ENCODE results near the gene NRXN3. TPM values are rescaled to one million over a fixed set of nuclear protein-coding genes. Genes with fewer than 3 reads are reported as not detected.

Gene NRXN3
- polyA plus RNA-seq, 1 donor = 0.58 TPM

DNA sequence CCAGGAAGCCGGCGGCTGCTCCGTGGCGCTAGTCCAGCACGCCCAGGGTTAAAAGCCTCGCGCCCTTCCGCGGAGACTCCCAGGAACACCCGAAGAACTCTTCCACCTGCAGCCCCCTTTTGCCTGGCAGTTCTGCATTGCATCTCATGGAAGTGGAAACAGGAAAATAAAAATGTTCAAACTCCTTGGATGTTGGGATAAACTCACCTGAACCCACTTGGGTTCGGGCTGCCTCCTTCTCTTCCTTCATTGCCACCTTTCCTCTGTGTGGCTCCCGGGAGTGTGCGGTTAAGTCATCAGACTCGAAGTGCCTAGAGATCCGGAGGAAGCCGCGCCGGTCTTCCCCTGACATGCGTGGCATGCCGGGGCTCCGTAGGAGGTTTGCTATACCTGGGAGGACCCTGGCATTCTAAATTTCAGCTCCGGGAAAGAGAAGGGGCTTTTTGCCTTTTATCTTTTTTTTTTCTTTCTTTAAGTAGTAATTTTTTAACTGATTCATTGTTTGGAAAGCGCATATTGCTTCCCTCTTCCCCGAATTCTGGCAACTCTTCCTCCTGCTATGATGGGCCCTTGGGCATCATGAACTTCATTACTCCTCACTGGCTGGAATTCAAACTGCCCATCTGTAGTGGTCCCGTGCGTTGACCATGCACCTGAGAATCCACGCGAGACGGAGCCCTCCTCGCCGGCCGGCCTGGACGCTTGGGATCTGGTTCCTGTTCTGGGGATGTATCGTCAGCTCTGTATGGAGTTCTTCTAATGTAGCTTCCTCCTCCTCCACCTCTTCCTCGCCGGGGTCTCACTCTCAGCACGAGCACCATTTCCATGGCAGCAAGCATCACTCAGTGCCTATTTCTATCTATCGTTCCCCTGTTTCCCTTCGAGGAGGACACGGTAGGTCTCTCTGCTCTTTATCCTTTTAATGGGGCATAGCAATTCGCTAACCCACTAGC, 1109.7 kb downstream of the NRXN3 start:
- no peak for DNase-seq (ENCODE audit: low read depth)

GRCh38 chr14:79281244-79282152, 1111.3 kb downstream of the NRXN3 start:
- DNase-seq (ENCODE audit: low read depth) = no peak

DNA sequence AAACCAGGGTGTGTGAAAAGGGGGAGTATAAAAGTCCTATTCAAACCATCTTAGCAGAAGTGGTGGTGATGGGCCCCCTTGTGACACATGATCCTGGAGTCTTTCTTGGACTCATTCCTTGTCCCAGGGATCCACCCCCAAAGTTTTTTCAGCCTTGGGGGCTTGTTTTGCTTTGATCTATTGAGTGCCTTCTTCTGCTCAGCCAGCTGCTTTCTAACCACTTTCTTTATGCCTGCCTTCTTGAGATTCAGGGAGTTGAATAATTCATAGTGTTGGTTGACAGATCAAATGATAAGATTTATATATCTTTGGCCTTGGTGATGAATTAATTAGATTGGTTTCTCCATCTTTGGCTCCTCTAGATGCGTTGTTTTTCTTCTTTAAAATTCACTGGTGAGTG, 1114.4 kb downstream of the NRXN3 start:
- DNase-seq (ENCODE audit: low read depth) = no peak

GRCh38 chr14:79285263-79285662, 1115.1 kb downstream of the NRXN3 start:
- no peak for DNase-seq (ENCODE audit: low read depth)

DNA sequence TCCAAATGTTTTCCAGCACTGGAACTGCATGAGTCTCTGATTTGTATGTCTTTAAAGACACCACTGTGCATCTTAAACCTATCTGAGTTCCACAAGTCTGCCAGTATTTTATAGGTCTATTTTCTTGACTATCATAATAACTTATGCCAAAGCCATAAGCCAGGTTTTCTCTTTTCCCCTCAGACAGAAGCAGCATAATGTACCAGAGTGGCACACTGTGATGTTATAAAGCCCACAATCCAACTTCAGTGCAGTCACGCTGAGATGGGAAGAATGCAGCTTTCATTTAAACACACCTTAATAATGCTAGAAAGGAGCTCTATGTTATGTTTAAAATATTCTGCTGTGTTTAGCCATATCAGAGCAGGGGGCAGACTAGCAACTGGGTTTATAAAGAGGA, 1117.8 kb downstream of the NRXN3 start:
- no peak for DNase-seq (ENCODE audit: low read depth)

- DNase-seq (ENCODE audit: low read depth) = no peak
These were observed 1123.5 kb downstream of the NRXN3 start for GRCh38 chr14:79293482-79294177.

- DNase-seq (ENCODE audit: low read depth) = no peak
These were observed 1124.3 kb downstream of the NRXN3 start for GRCh38 chr14:79294499-79294898.

GRCh38 chr14:79295385-79295784, 1125.2 kb downstream of the NRXN3 start:
- DNase-seq (ENCODE audit: low read depth) = no peak

GRCh38 chr14:79298373-79298772, 1128.2 kb downstream of the NRXN3 start:
- DNase-seq (ENCODE audit: low read depth) = no peak

DNA sequence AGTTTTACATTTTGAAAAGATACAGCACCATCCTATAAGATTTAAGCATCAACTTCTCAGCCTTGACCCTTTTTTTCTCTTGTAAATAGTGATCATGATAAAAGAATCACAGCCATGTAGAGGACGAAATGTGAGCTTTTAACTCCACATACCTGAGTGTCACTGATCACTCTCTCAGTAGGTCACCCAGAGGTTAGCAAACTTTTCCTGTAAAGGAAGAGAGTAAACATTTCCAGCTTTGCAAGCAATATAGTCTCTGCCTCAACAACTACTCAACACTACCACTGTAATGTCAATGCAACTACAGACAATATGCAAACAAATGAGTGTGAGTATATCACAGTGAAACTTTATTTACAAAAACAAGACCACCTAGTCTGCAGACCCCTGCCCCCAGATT, 1129.0 kb downstream of the NRXN3 start:
- DNase-seq (ENCODE audit: low read depth) = no peak

DNA sequence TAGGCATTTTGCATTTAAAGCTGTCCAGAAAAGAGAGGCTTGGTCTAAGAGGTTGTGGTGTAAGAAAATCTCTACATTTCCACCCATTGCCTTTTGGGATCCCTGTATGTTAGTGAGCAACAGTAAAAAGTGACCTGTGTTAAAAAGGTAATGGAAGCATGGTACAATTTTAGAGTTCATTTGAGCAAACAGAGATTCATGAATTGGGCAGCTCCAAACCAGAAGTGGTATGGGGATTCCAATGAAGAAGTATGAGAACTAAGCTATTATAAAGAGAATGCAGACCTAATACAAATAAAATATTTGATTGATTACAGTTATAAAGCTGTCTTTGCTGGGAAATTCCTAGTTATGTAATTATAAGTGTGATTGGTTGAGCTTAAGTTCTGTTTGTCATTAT, 1134.1 kb downstream of the NRXN3 start:
- no peak for DNase-seq (ENCODE audit: low read depth)

GRCh38 chr14:79306546-79306945, 1136.4 kb downstream of the NRXN3 start:
- no peak for DNase-seq (ENCODE audit: low read depth)

GRCh38 chr14:79318371-79318770, 1148.2 kb downstream of the NRXN3 start:
- no peak for DNase-seq (ENCODE audit: low read depth)

GRCh38 chr14:79320561-79320960, 1150.4 kb downstream of the NRXN3 start:
- DNase-seq (ENCODE audit: low read depth) = no peak

DNA sequence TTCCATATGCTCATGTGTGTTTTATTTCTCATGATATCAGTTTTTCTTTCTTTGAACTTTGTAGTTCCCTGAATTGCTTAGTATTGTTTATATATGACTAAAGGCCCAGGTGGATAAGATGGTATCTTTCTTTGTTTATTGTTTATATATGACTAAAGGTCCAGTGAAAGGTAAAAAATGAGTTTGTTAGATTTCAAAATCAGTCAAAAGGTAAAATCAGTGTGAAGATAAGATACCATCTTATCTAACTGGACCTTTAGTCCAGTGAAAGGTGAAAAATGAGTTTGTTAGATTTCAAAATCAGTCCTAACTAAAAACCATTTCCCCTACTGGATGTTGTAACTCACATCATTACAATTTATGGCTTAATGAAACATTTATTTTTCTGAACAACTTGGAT, 1150.9 kb downstream of the NRXN3 start:
- no peak for DNase-seq (ENCODE audit: low read depth)

- no peak for DNase-seq (ENCODE audit: low read depth)
These were observed 1154.9 kb downstream of the NRXN3 start for GRCh38 chr14:79325071-79325470.

DNA sequence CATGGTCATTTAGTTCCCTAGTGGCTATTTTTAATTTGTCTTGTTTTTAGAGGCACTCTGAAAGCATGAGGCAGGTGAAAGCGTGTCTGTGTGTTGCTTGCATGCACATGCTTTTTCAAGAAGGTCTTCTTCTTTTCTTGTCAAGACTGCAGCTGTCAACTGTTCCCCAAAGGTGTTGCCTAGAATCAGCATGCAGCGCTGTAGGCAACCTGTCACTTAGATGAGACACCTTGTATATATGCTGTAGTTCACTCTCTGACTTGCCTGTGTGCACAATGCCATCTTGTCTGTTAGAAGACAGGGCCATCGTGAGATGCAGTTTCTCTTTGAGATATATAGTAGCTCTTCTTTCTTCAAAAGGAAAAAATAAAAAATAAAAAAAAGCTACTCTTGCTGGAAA, 1155.4 kb downstream of the NRXN3 start:
- no peak for DNase-seq (ENCODE audit: low read depth)

DNA sequence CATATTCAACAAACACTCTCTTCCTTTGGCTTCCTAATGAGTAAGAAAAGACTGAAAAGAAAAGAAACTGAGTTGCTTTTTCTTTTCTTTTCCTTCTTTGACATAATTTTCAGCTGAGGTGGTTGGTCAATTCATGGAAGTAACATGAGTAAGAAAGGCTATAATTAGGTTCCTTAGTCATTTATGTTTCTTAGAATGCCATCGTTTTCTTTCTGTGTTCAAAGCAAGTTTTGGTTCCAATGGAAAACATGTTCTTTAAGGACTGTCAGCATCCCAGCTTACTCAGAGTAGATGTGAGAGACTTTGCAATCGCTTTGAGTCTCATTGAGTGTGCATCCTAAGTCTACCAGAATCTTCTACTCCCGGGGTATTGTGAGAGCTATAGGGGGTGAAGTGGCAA, 1158.7 kb downstream of the NRXN3 start:
- DNase-seq (ENCODE audit: low read depth) = no peak

DNA sequence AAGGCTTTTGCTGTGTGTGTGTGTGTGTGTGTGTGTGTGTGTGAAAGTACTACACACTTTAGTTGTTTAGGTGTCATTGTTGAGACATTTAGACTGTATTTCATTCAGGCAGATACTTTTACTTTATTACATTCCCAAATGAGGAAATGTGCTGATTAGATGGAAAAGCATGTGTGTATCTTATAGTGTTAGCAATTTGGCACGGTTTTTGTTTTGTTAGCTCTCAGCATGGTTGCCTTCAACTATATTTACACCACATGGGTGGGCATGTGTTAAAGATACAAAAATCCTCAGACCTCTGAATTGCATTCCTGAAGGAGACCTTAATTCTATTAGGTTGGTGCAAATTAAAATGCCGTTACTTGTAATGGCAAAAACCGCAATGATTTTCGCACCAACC, 1161.7 kb downstream of the NRXN3 start:
- DNase-seq (ENCODE audit: low read depth) = no peak

GRCh38 chr14:79332504-79333197, 1162.5 kb downstream of the NRXN3 start:
- no peak for DNase-seq (ENCODE audit: low read depth)

DNA sequence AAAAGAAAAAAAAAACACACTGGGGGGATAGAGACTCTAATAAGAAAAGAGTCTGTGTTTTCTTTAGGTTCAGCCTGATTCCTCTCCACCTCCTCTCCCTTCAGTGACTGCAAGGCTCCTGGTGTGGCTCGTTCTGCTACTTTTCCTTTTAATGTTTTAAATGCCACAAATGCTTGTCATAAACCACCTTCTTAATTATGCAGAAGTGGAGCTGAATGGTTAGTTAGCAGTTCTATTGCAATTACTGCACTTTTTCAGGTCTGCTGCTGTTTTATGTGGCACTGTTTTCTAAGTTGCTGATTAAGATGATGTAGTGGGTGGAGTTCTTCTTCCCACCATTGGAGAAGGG, 1163.0 kb downstream of the NRXN3 start:
- DNase-seq (ENCODE audit: low read depth) = no peak
